ENCODE measurements around the gene PTCD2. TPM values are rescaled to one million over a fixed set of nuclear protein-coding genes. Genes with fewer than 3 reads are reported as not detected.

Gene PTCD2
- total RNA-seq, 1 donor = 11.7 TPM

- no peak overlapping the region for H3K4me3 ChIP-seq (ENCODE audit: low read depth, low read length)
- TF ChIP-seq CTCF (IDR thresholded peaks at IDR 0.05; ENCODE audit: insufficient read depth, low read depth, low read length) = no peak
- no peak for DNase-seq (ENCODE audit: low read depth)
These were observed 18.0 kb upstream of the PTCD2 start for GRCh38 chr5:72302171-72302570.

- TF ChIP-seq CTCF (IDR thresholded peaks at IDR 0.05; ENCODE audit: insufficient read depth, low read depth, low read length) = no peak
- no peak overlapping the region for H3K4me3 ChIP-seq (ENCODE audit: low read depth, low read length)
- DNase-seq (ENCODE audit: low read depth) = peak; percentile 45
These were observed 14.7 kb upstream of the PTCD2 start for GRCh38 chr5:72305194-72306142.

GRCh38 chr5:72307573-72307967, 12.6 kb upstream of the PTCD2 start:
- H3K4me3 ChIP-seq (ENCODE audit: low read depth, low read length) = peak overlapping the region; percentile 82
- DNase-seq (ENCODE audit: low read depth) = no peak
- TF ChIP-seq CTCF (IDR thresholded peaks at IDR 0.05; ENCODE audit: insufficient read depth, low read depth, low read length) = no peak

GRCh38 chr5:72307968-72308852, 12.0 kb upstream of the PTCD2 start:
- peak; percentile 86 for TF ChIP-seq CTCF (IDR thresholded peaks at IDR 0.05; ENCODE audit: insufficient read depth, low read depth, low read length)
- H3K4me3 ChIP-seq (ENCODE audit: low read depth, low read length) = peak overlapping the region; percentile 82

GRCh38 chr5:72308853-72309191, 11.4 kb upstream of the PTCD2 start:
- DNase-seq (ENCODE audit: low read depth) = no peak
- no peak overlapping the region for H3K4me3 ChIP-seq (ENCODE audit: low read depth, low read length)
- TF ChIP-seq CTCF (IDR thresholded peaks at IDR 0.05; ENCODE audit: insufficient read depth, low read depth, low read length) = no peak

More at GRCh38 chr5:72307968-72308852, 12.0 kb upstream of the PTCD2 start:
- DNase-seq (ENCODE audit: low read depth) = peak; percentile 98

- H3K4me3 ChIP-seq (ENCODE audit: low read depth, low read length) = no peak overlapping the region
- TF ChIP-seq CTCF (IDR thresholded peaks at IDR 0.05; ENCODE audit: insufficient read depth, low read depth, low read length) = no peak
- no peak for DNase-seq (ENCODE audit: low read depth)
These were observed 7.0 kb upstream of the PTCD2 start for GRCh38 chr5:72313141-72313540.

Measured in fibroblast of villous mesenchyme (primary cell).